CD4-positive, alpha-beta T cell (primary cell): Measurements from ENCODE around the gene KCNQ1. TPM values are rescaled to one million over a fixed set of nuclear protein-coding genes. Genes with fewer than 3 reads are reported as not detected.

Source experiments
- ATAC-seq: fragments of 200-7000 bp; cut with Tn5 transposase; one replicate; pipeline ENCODE4 v1.10.0; 2022; ENCODE audit warnings: mild to moderate bottlenecking; ENCODE audit not compliant: poor library complexity
- CTCF ChIA-PET: fragments of 350-600 bp; sonication (Branson Sonifier 250); formaldehyde crosslinking; loops from one replicate; lab custom pipeline; 2021; ENCODE audit warnings: antibody characterized with exemption, inconsistent platforms; lab: Charles Lee
- POLR2A ChIA-PET: fragments of 350-600 bp; sonication (Branson Sonifier 250); formaldehyde crosslinking; loops from one replicate; lab custom pipeline; 2021; ENCODE audit warnings: antibody characterized with exemption, inconsistent platforms; lab: Charles Lee
- DNase-seq, 14 experiments: peaks; one replicate each; pipeline ENCODE4 v3.0.0-alpha.2; 2013 to 2020; ENCODE audit warnings: mixed read lengths in 2 of 14
- H3K27ac ChIP-seq, 2 donors: one replicate each; pipeline versions ENCODE4 v1.5.1 to v1.7.0; 2013; ENCODE audit warnings: low read length in 2 of 2, low read depth in 1 of 2, mild to moderate bottlenecking in 1 of 2
- H3K27me3 ChIP-seq, 2 experiments: 1 replicate in 1 of 2; 2 replicates in 1 of 2; pipeline versions ENCODE4 v1.6.1 to v1.7.0; 2013; ENCODE audit warnings: low read length in 2 of 2, control low read depth in 1 of 2, mild to moderate bottlenecking in 1 of 2, moderate library complexity in 1 of 2; ENCODE audit not compliant: insufficient read depth in 2 of 2, control insufficient read depth in 1 of 2
- H3K36me3 ChIP-seq: one replicate; pipeline ENCODE4 v1.6.1; 2013; ENCODE audit warnings: low read length, control low read depth; ENCODE audit not compliant: insufficient read depth
- H3K4me1 ChIP-seq: one replicate; pipeline ENCODE4 v1.6.1; 2013; ENCODE audit warnings: low read length, control low read depth; ENCODE audit not compliant: insufficient read depth
- H3K4me3 ChIP-seq: one replicate; pipeline ENCODE4 v1.5.1; 2013; ENCODE audit warnings: mild to moderate bottlenecking, low read length, moderate library complexity
- H3K9me3 ChIP-seq, 2 experiments: 1 replicate in 1 of 2; 2 replicates in 1 of 2; pipeline versions ENCODE4 v1.6.1 to v1.7.0; 2013; ENCODE audit warnings: low read length in 2 of 2, mild to moderate bottlenecking in 2 of 2, control low read depth in 1 of 2, moderate library complexity in 1 of 2; ENCODE audit not compliant: control insufficient read depth in 1 of 2, insufficient read depth in 1 of 2
- H3K27ac Mint-ChIP-seq: one replicate; pipeline ENCODE4 v1.8.0; 2020; ENCODE audit warnings: mixed read lengths
- H3K27me3 Mint-ChIP-seq: one replicate; pipeline ENCODE4 v1.8.0; 2021; ENCODE audit warnings: mixed read lengths
- H3K36me3 Mint-ChIP-seq: one replicate; pipeline ENCODE4 v1.8.0; 2021; ENCODE audit warnings: low read depth, mixed read lengths
- H3K4me1 Mint-ChIP-seq: one replicate; pipeline ENCODE4 v1.8.0; 2021; ENCODE audit warnings: low read depth, mixed read lengths
- H3K4me3 Mint-ChIP-seq: one replicate; pipeline ENCODE4 v1.8.0; 2020; ENCODE audit warnings: mild to moderate bottlenecking, mixed read lengths
- H3K9me3 Mint-ChIP-seq: one replicate; pipeline ENCODE4 v1.8.0; 2020; ENCODE audit warnings: mixed read lengths
- CTCF ChIP-seq: fragments of 200-600 bp; IDR thresholded peaks from one replicate; pipeline ENCODE4 v1.8.0; 2022; ENCODE audit warnings: antibody characterized with exemption, mild to moderate bottlenecking
- intact Hi-C, 2 experiments: fragments of 100-400 bp; cut with DNase I in 1 of 2; cut with micrococcal nuclease in 1 of 2; formaldehyde crosslinking; loops; one replicate each; pipeline versions ENCODE4 v1.15.1 to v1.9.0; 2023 to 2025; cut with DNase I, micrococcal nuclease
- total RNA-seq, 174 experiments: library from RNA in 2 of 174; stranded (reverse) in 2 of 174; gene quantifications; one replicate each; pipeline ENCODE4 v1.2.3 and lab custom pipeline; 2021 to 2026

KCNQ1 gene
- total RNA-seq, 2 experiments from 2014 or later: 31.3 to 33.1 TPM

GRCh38 chr11:2846056-2846455, 401.2 kb downstream of the KCNQ1 start:
- intact Hi-C loops: no loop called here
- Mint-ChIP-seq H3K4me3 (no peak overlapping the region), H3K27ac (no peak overlapping the region), H3K9me3 (no peaks in the 10 kb centered on the region), H3K36me3 (peaks cover 6% of the 10 kb centered on the region), H3K4me1 (no peaks in the 10 kb centered on the region), H3K27me3 (no peaks in the 10 kb centered on the region)
- ChIA-PET POLR2A (no interaction called here), CTCF (no interaction called here)
- ATAC-seq (no peak), DNase-seq (no peak)
- Histone ChIP-seq H3K9me3 (no peaks in the 10 kb centered on the region), H3K4me1 (peaks cover 10% of the 10 kb centered on the region), H3K27ac (no peak overlapping the region), H3K4me3 (no peak overlapping the region), H3K36me3 (no peaks in the 10 kb centered on the region), H3K27me3 (no peaks in the 10 kb centered on the region)
- no peak for TF ChIP-seq CTCF

- H3K27me3 Mint-ChIP-seq: no peaks in the 10 kb centered on the region
- H3K36me3 ChIP-seq: no peaks in the 10 kb centered on the region
- no peaks in the 10 kb centered on the region for H3K9me3 ChIP-seq
- H3K36me3 Mint-ChIP-seq: peaks cover 6% of the 10 kb centered on the region
- intact Hi-C loops: no loop called here
- peaks cover 10% of the 10 kb centered on the region for H3K4me1 ChIP-seq
- H3K27ac ChIP-seq: no peak overlapping the region
- no peak overlapping the region for H3K4me3 ChIP-seq
- H3K27me3 ChIP-seq: no peaks in the 10 kb centered on the region
- CTCF ChIA-PET: no interaction called here
- no peak overlapping the region for H3K4me3 Mint-ChIP-seq
- DNase-seq (no peak), ATAC-seq (no peak)
- no peaks in the 10 kb centered on the region for H3K4me1 Mint-ChIP-seq
- no peak for TF ChIP-seq CTCF
- POLR2A ChIA-PET: no interaction called here
- no peaks in the 10 kb centered on the region for H3K9me3 Mint-ChIP-seq
- no peak overlapping the region for H3K27ac Mint-ChIP-seq
These were observed 401.7 kb downstream of the KCNQ1 start for GRCh38 chr11:2846470-2846869.

GRCh38 chr11:2847561-2847960, 402.8 kb downstream of the KCNQ1 start:
- Histone ChIP-seq H3K4me3 (no peak overlapping the region), H3K9me3 (peaks cover 0 to 2% of the 10 kb centered on the region in 2 experiments), H3K4me1 (peaks cover 10% of the 10 kb centered on the region), H3K27ac (no peak overlapping the region), H3K36me3 (no peaks in the 10 kb centered on the region), H3K27me3 (no peaks in the 10 kb centered on the region)
- ChIA-PET POLR2A (no interaction called here), CTCF (no interaction called here)
- no peak for TF ChIP-seq CTCF
- no peaks in the 10 kb centered on the region for H3K27me3 Mint-ChIP-seq
- DNase-seq: no peak
- no peak overlapping the region for H3K27ac Mint-ChIP-seq
- ATAC-seq: no peak
- intact Hi-C loops: no loop called here
- H3K4me1 Mint-ChIP-seq: no peaks in the 10 kb centered on the region
- no peak overlapping the region for H3K4me3 Mint-ChIP-seq
- peaks cover 6% of the 10 kb centered on the region for H3K36me3 Mint-ChIP-seq
- H3K9me3 Mint-ChIP-seq: no peaks in the 10 kb centered on the region
